ENCODE measurements around the gene CNOT3.
"Not testable (repeated sequence)": the region's sequence is repeated elsewhere in the genome, so short reads cannot be mapped to it uniquely, and the experiment has no call there.

The CNOT3 gene

GRCh38 chr19:54191811-54192453, 54.4 kb downstream of the CNOT3 start:
- DNase-seq (ENCODE audit: low read depth) = no peak

- DNase-seq (ENCODE audit: low read depth) = no peak
Measured at GRCh38 chr19:54193011-54193410, 55.4 kb downstream of the CNOT3 start.

- not testable (repeated sequence) for DNase-seq (ENCODE audit: low read depth)
Measured at GRCh38 chr19:54194463-54194862, 56.9 kb downstream of the CNOT3 start.

- no peak for DNase-seq (ENCODE audit: low read depth)
Measured at GRCh38 chr19:54196536-54196935, 59.0 kb downstream of the CNOT3 start.

- DNase-seq (ENCODE audit: low read depth) = no peak
Measured at GRCh38 chr19:54197121-54197520, 59.6 kb downstream of the CNOT3 start.

GRCh38 chr19:54199401-54199800, 61.8 kb downstream of the CNOT3 start:
- no peak for DNase-seq (ENCODE audit: low read depth)

- DNase-seq (ENCODE audit: low read depth) = no peak
Measured at GRCh38 chr19:54201172-54201701, 63.7 kb downstream of the CNOT3 start.

- no peak for DNase-seq (ENCODE audit: low read depth)
Measured at GRCh38 chr19:54201980-54202379, 64.4 kb downstream of the CNOT3 start.

GRCh38 chr19:54203151-54203611, 65.6 kb downstream of the CNOT3 start:
- DNase-seq (ENCODE audit: low read depth) = no peak

- no peak for DNase-seq (ENCODE audit: low read depth)
Measured at GRCh38 chr19:54204767-54205468, 67.4 kb downstream of the CNOT3 start.

All from stimulated activated CD8-positive, alpha-beta memory T cell treated with anti-CD3 and anti-CD28 coated beads, Interleukin-4, amount 100 ng/mL, for 24 hours (primary cell).